BJ (cell line): ENCODE data around the gene CLDN8. TPM values are rescaled to one million over a fixed set of nuclear protein-coding genes. Genes with fewer than 3 reads are reported as not detected.

Source experiments
- CTCF ChIA-PET: fragments of 350-600 bp; formaldehyde crosslinking; extraction: SDS; loops from one replicate; lab custom pipeline; 2021; ENCODE audit warnings: antibody characterized with exemption, inconsistent platforms; lab: Yijun Ruan, JAX
- POLR2A ChIA-PET: fragments of 300-600 bp; sonication (Branson Sonifier 250); formaldehyde crosslinking; extraction: SDS; loops from one replicate; lab custom pipeline; 2021; ENCODE audit warnings: antibody characterized with exemption; lab: Charles Lee
- DNase-seq: peaks from one replicate; pipeline ENCODE4 v3.0.0-alpha.2; 2011; ENCODE audit warnings: low read depth
- H3K27me3 ChIP-seq: 2 replicates; pipeline ENCODE4 v1.6.0; 2011; ENCODE audit warnings: low read length; ENCODE audit not compliant: control insufficient read depth, insufficient read depth
- H3K36me3 ChIP-seq: 2 replicates; pipeline ENCODE4 v1.5.1; 2011; ENCODE audit warnings: low read length; ENCODE audit not compliant: control insufficient read depth, insufficient read depth
- H3K4me3 ChIP-seq: 2 replicates; pipeline ENCODE4 v1.5.1; 2011; ENCODE audit warnings: low read depth, mild to moderate bottlenecking, control low read depth, low read length
- CTCF ChIP-seq: IDR thresholded peaks from 2 replicates; pipeline ENCODE4 v1.5.1; 2011; ENCODE audit warnings: low read depth, mild to moderate bottlenecking, control low read depth, inconsistent platforms, low read length, moderate library complexity; ENCODE audit not compliant: insufficient read depth
- polyA plus RNA-seq: library from polyadenylated mRNA; depleted of rRNA; stranded (reverse); fragments of >200 nt; gene quantifications from 2 replicates; pipeline ENCODE4 v1.2.3, GENCODE V29; 2011

CLDN8 gene
- polyA plus RNA-seq, 1 experiment: not detected

- no peak for TF ChIP-seq CTCF
- Histone ChIP-seq H3K4me3 (no peak overlapping the region), H3K36me3 (no peaks in the 10 kb centered on the region), H3K27me3 (no peaks in the 10 kb centered on the region)
- DNase-seq: no peak
- CTCF ChIA-PET: no interaction called here
- POLR2A ChIA-PET: no interaction called here
These were observed 34.0 kb upstream of the CLDN8 start for GRCh38 chr21:30249936-30250335.

DNA sequence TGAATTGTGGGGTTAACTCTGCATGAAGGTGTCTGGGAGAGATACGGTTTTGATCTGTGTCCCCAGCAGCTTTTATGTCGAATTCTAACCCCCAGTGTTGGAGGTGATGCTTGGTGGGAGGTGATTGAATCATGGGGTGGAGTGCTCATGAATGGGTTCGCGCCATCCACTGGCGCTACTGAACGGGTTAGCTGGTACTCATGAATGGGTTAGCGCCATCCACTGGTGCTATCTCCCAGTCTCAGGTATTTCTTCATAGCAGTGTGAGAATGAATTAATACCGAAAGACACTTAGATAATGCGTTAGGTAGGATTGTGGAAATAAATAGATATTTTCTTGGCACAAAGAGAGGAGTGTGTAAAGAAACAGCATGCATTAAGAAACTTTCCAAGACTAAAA, 32.9 kb upstream of the CLDN8 start:
- no peaks in the 10 kb centered on the region for H3K27me3 ChIP-seq
- H3K36me3 ChIP-seq: no peaks in the 10 kb centered on the region
- no peak overlapping the region for H3K4me3 ChIP-seq
- no peak for DNase-seq
- POLR2A ChIA-PET: no interaction called here
- CTCF ChIA-PET: no interaction called here
- no peak for TF ChIP-seq CTCF

- DNase-seq: no peak
- H3K36me3 ChIP-seq: no peaks in the 10 kb centered on the region
- POLR2A ChIA-PET: no interaction called here
- CTCF ChIA-PET: no interaction called here
- H3K4me3 ChIP-seq: no peak overlapping the region
- no peak for TF ChIP-seq CTCF
- no peaks in the 10 kb centered on the region for H3K27me3 ChIP-seq
These were observed 29.2 kb upstream of the CLDN8 start for GRCh38 chr21:30245061-30245460.

DNA sequence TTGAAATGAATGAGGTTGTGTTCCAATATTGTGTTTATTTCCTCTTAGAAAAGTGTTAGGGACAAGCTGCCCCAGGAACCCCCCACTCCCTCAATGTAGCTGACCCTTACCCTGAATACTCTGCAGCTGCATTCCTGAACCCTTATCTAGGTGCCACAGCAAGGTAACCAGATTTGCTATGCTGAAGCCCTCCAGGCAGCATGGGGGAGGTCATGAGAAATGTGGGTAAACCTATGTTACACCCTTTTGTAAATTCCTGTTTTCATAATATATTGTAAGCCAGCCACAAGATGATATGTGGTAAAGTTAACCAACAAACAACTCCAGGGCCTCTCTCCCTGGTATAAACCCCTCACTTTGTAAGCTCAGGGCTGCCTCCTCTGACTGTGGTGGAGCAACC, 27.8 kb upstream of the CLDN8 start:
- POLR2A ChIA-PET: no interaction called here
- no peak for TF ChIP-seq CTCF
- Histone ChIP-seq H3K27me3 (no peaks in the 10 kb centered on the region), H3K36me3 (no peaks in the 10 kb centered on the region), H3K4me3 (no peak overlapping the region)
- DNase-seq: no peak
- CTCF ChIA-PET: interaction anchor here (1.1 to 1.4 kb wide), 2 partner anchors 8 to 200 kb away, joined by 3 to 4 read pairs; no protein-coding TSS in a partner anchor

DNA sequence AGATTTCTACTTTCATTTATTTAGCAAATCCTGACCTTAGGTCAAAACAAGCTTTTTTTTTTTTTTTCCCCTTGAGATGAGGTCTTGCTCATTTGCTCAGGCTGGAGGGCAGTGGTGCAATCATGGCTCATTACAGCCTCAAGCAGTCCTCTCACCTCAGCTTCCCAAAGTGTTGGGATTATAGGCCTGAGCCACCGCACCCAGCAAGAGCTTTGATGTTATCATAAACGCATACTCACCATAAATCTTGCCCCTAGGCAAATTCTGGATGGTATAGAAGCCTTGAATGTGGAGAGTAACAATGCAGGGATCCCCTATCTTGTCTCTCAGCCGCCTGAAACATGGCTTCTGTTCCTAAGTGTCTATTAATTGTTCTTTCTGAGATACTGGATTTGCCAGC, 24.8 kb upstream of the CLDN8 start:
- TF ChIP-seq CTCF: no peak
- ChIA-PET CTCF (no interaction called here), POLR2A (no interaction called here)
- DNase-seq: no peak
- no peaks in the 10 kb centered on the region for H3K36me3 ChIP-seq
- no peak overlapping the region for H3K4me3 ChIP-seq
- H3K27me3 ChIP-seq: no peaks in the 10 kb centered on the region
